ENCODE measurements around the gene CPT1B.

GRCh38 chr22:50532824-50533796, 45.1 kb downstream of the CPT1B start:
- TF ChIP-seq ZNF623 (tag by site-specific recombination; IDR thresholded peaks at IDR 0.05) (no peak), ZBTB11 (tag by site-specific recombination; conservative IDR thresholded peaks at IDR 0.05; ENCODE audit: low read depth) (no peak), ZNF114 (tag by site-specific recombination; IDR thresholded peaks at IDR 0.05) (no peak), HOXA7 (CRISPR knock-in tag; IDR thresholded peaks at IDR 0.05; ENCODE audit: borderline replicate concordance) (no peak), CTCF (tag by site-specific recombination; IDR thresholded peaks at IDR 0.05) (no peak)
